ENCODE measurements around the gene GPC1.

GPC1 gene

GRCh38 chr2:240458044-240458899, 22.8 kb downstream of the GPC1 start:
- DNase-seq: no peak

- no peak for DNase-seq
Measured at GRCh38 chr2:240458900-240459391, 23.5 kb downstream of the GPC1 start.

GRCh38 chr2:240459401-240460252, 24.2 kb downstream of the GPC1 start:
- no peak for DNase-seq

GRCh38 chr2:240460253-240460711, 24.8 kb downstream of the GPC1 start:
- no peak for DNase-seq

- DNase-seq: no peak
Measured at GRCh38 chr2:240460781-240461431, 25.4 kb downstream of the GPC1 start.

- DNase-seq: no peak
Measured at GRCh38 chr2:240461471-240462072, 26.1 kb downstream of the GPC1 start.

GRCh38 chr2:240462073-240462706, 26.7 kb downstream of the GPC1 start:
- no peak for DNase-seq

- DNase-seq: no peak
Measured at GRCh38 chr2:240462707-240463273, 27.3 kb downstream of the GPC1 start.

- no peak for DNase-seq
Measured at GRCh38 chr2:240463274-240463865, 27.9 kb downstream of the GPC1 start.

- no peak for DNase-seq
Measured at GRCh38 chr2:240463866-240464481, 28.5 kb downstream of the GPC1 start.

- DNase-seq: no peak
Measured at GRCh38 chr2:240464514-240465241, 29.2 kb downstream of the GPC1 start.

GRCh38 chr2:240465268-240465764, 29.9 kb downstream of the GPC1 start:
- DNase-seq: no peak

GRCh38 chr2:240465765-240466578, 30.5 kb downstream of the GPC1 start:
- no peak for DNase-seq

- no peak for DNase-seq
Measured at GRCh38 chr2:240466579-240467148, 31.2 kb downstream of the GPC1 start.

GRCh38 chr2:240467149-240467642, 31.7 kb downstream of the GPC1 start:
- DNase-seq: no peak

- no peak for DNase-seq
Measured at GRCh38 chr2:240467659-240468302, 32.3 kb downstream of the GPC1 start.

- no peak for DNase-seq
Measured at GRCh38 chr2:240468303-240469238, 33.1 kb downstream of the GPC1 start.
